Endometrial microvascular endothelial cells (primary cell): Measurements from ENCODE around the gene GPC6. TPM values are rescaled to one million over a fixed set of nuclear protein-coding genes. Genes with fewer than 3 reads are reported as not detected.

Experiments used
- in situ Hi-C: cut with HindIII; loops from 2 replicates; pipeline ENCODE4 v1.10.0; 2017; ENCODE audit warnings: low sequenced_read_pairs, low pct_unique_long_range_greater_than_20kb; ENCODE audit errors: inconsistent ontology term
- total RNA-seq: library from RNA; depleted of rRNA; stranded (reverse); fragments of >200 nt; gene quantifications from one replicate; pipeline ENCODE4 v1.2.3, GENCODE V29; 2015; ENCODE audit errors: inconsistent ontology term

GPC6 gene
- total RNA-seq, 1 donor from 2014 or later: 0.46 TPM

- in situ Hi-C loops: no loop called here
These were observed 1.5 kb downstream of the GPC6 start for GRCh38 chr13:93227878-93228642.

GRCh38 chr13:93228643-93228937 lies 2.0 kb downstream of the GPC6 start:
- in situ Hi-C loops: no loop called here

- in situ Hi-C loops: no loop called here
These were observed 3.8 kb downstream of the GPC6 start for GRCh38 chr13:93230261-93230855.

GRCh38 chr13:93231867-93232266 lies 5.3 kb downstream of the GPC6 start:
- in situ Hi-C loops: no loop called here

- in situ Hi-C loops: no loop called here
These were observed 7.4 kb downstream of the GPC6 start for GRCh38 chr13:93233997-93234416.

- in situ Hi-C loops: no loop called here
These were observed 7.9 kb downstream of the GPC6 start for GRCh38 chr13:93234459-93234858.

GRCh38 chr13:93235258-93236015 lies 8.8 kb downstream of the GPC6 start:
- in situ Hi-C loops: no loop called here

- in situ Hi-C loops: no loop called here
These were observed 12.1 kb downstream of the GPC6 start for GRCh38 chr13:93238711-93239110.

GRCh38 chr13:93243375-93244063 lies 16.9 kb downstream of the GPC6 start:
- in situ Hi-C loops: no loop called here

GRCh38 chr13:93244141-93244917 lies 17.7 kb downstream of the GPC6 start:
- in situ Hi-C loops: no loop called here

- in situ Hi-C loops: no loop called here
These were observed 18.3 kb downstream of the GPC6 start for GRCh38 chr13:93244918-93245280.

- in situ Hi-C loops: no loop called here
These were observed 19.5 kb downstream of the GPC6 start for GRCh38 chr13:93246069-93246468.

- in situ Hi-C loops: no loop called here
These were observed 22.0 kb downstream of the GPC6 start for GRCh38 chr13:93248627-93249047.

GRCh38 chr13:93249364-93250306 lies 23.0 kb downstream of the GPC6 start:
- in situ Hi-C loops: no loop called here

GRCh38 chr13:93254775-93255174 lies 28.2 kb downstream of the GPC6 start:
- in situ Hi-C loops: no loop called here

GRCh38 chr13:93256998-93257397 lies 30.4 kb downstream of the GPC6 start:
- in situ Hi-C loops: no loop called here

- in situ Hi-C loops: no loop called here
These were observed 33.0 kb downstream of the GPC6 start for GRCh38 chr13:93259527-93260080.

GRCh38 chr13:93260591-93260990 lies 34.0 kb downstream of the GPC6 start:
- in situ Hi-C loops: no loop called here
